HUDEP-2 (cell line): ENCODE data around the gene NELFB.
A peak's percentile ranks its signal among the peaks of the same experiment; 100 is the strongest.

ENCODE experiments used
- DNase-seq, 76 experiments: peaks; one replicate each; lab custom pipeline; 2025; ENCODE audit not compliant: unreplicated experiment in 76 of 76; lab: John Stamatoyannopoulos, UW

Gene NELFB

GRCh38 chr9:137301081-137301947 lies 46.2 kb downstream of the NELFB start:
- DNase-seq, result peak in 31 of 76 experiments; percentile 7 to 64 (median 29)

- peak in 73 of 76 experiments; percentile 19 to 90 (median 79) for DNase-seq
These were observed 47.0 kb downstream of the NELFB start, which contains the start of gene NRARP for GRCh38 chr9:137302118-137302448. Gene NRARP, minus strand, starts transcription at chr9:137302271. Its CDS starts 343 bp downstream, at chr9:137301928.

GRCh38 chr9:137302449-137303150 lies 47.5 kb downstream of the NELFB start:
- DNase-seq, result peak in 23 of 76 experiments; percentile 36 to 81 (median 56)

- DNase-seq, result no peak
These were observed 48.2 kb downstream of the NELFB start for GRCh38 chr9:137303151-137303892.

- DNase-seq, result no peak
These were observed 48.8 kb downstream of the NELFB start for GRCh38 chr9:137303893-137304382.

- no peak for DNase-seq
These were observed 49.4 kb downstream of the NELFB start for GRCh38 chr9:137304383-137305059.

GRCh38 chr9:137305060-137305797 lies 50.1 kb downstream of the NELFB start:
- DNase-seq, result peak in 49 of 76 experiments; percentile 7 to 70 (median 36)

GRCh38 chr9:137305798-137306065 lies 50.6 kb downstream of the NELFB start:
- no peak for DNase-seq

GRCh38 chr9:137306066-137306849 lies 51.1 kb downstream of the NELFB start:
- no peak for DNase-seq

GRCh38 chr9:137306850-137307254 lies 51.7 kb downstream of the NELFB start:
- DNase-seq, result no peak

GRCh38 chr9:137307255-137308056 lies 52.3 kb downstream of the NELFB start:
- peak in 1 of 76 experiments; percentile 23 for DNase-seq

- DNase-seq, result no peak
These were observed 53.0 kb downstream of the NELFB start for GRCh38 chr9:137308057-137308619.

- no peak for DNase-seq
These were observed 54.5 kb downstream of the NELFB start for GRCh38 chr9:137309368-137310188.

GRCh38 chr9:137310189-137311052 lies 55.3 kb downstream of the NELFB start:
- no peak for DNase-seq

- no peak for DNase-seq
These were observed 56.3 kb downstream of the NELFB start for GRCh38 chr9:137311171-137311985.
